ENCODE results near the gene QPCT.
A peak's percentile ranks its signal among the peaks of the same experiment; 100 is the strongest.

Gene QPCT

DNA sequence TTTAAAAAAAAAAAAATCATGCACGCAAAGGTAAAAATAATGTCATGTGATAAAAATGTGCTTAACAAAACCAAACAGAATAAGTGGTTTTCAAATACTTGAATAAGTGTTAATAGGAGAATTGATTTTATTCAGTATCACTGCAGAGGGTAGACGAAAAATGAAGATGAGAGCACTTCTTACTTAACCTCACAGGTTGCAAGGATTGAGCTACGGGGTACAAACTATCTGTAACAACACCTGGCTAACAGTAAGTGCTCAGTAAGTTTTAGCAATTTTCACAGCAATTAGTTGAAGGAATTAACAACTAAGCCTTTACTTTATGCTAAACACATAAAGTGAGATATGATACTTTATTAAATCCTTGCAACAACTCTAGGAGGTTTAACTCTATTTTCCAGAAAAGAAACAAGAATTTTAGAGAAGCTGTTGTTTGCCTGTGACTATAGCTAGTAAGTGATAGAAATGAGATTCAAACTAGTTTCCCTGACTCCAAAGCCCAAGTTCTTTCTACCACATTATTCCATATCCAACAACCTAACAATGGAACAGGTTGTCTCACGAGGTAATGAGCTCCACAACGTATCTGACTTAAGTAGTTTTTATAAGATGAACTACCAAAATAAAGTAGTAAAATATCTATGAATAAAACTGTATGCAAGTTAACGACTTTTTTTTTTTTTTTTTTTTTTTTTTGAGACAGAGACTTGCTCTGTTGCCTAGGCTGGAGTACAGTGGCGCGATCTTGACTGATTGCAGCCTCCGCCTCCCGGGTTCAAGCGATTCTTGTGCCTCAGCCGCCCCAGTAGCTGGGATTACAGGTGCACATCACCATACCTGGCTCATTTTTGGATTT is 24.4 kb upstream of the QPCT start:
- no peak overlapping the region for H3K4me3 ChIP-seq (ENCODE audit: low read length)
- TF ChIP-seq, protein P1, sequence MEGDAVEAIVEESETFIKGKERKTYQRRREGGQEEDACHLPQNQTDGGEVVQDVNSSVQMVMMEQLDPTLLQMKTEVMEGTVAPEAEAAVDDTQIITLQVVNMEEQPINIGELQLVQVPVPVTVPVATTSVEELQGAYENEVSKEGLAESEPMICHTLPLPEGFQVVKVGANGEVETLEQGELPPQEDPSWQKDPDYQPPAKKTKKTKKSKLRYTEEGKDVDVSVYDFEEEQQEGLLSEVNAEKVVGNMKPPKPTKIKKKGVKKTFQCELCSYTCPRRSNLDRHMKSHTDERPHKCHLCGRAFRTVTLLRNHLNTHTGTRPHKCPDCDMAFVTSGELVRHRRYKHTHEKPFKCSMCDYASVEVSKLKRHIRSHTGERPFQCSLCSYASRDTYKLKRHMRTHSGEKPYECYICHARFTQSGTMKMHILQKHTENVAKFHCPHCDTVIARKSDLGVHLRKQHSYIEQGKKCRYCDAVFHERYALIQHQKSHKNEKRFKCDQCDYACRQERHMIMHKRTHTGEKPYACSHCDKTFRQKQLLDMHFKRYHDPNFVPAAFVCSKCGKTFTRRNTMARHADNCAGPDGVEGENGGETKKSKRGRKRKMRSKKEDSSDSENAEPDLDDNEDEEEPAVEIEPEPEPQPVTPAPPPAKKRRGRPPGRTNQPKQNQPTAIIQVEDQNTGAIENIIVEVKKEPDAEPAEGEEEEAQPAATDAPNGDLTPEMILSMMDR (conservative IDR thresholded peaks at IDR 0.05; ENCODE audit: low read depth, low read length) = no peak

GRCh38 chr2:37321029-37321682 is 23.3 kb upstream of the QPCT start:
- no peak for DNase-seq (ENCODE audit: low read depth)
- no peak overlapping the region for H3K4me3 ChIP-seq (ENCODE audit: low read length)
- TF ChIP-seq, protein P1 (conservative IDR thresholded peaks at IDR 0.05; ENCODE audit: low read depth, low read length) = no peak

More for the DNA sequence above, 24.4 kb upstream of the QPCT start:
- no peak for DNase-seq (ENCODE audit: low read depth)

GRCh38 chr2:37322368-37322767 is 22.1 kb upstream of the QPCT start:
- no peak for DNase-seq (ENCODE audit: low read depth)
- no peak overlapping the region for H3K4me3 ChIP-seq (ENCODE audit: low read length)
- TF ChIP-seq, protein P1 (conservative IDR thresholded peaks at IDR 0.05; ENCODE audit: low read depth, low read length) = no peak

DNA sequence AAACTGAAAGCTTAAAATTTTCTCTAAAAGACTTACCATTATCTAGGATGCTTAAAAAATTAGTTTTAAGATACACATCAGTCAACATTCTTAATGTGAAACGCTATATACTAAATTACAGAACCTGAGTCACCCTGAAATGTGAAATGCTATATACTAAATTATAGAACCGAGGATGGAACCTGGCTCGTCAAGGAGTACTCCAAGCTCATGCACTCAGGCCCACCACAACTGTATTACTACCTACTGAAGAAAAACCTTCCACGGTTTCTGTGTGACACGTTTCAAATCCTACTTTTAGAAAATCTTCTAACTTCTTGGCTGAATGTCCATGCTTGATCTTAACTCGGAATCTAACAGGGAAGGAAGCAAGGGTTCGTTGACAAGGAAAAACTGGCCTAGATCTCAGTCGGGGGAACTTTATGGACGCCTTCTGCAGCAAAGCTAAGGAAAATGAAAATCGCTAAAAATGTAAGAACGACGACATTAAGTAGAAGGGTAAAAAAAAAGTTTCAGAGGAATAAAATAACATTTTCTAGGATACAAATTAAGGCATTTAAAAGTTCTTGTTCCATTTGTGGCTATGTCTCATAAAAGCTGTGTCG is 21.2 kb upstream of the QPCT start:
- DNase-seq (ENCODE audit: low read depth) = no peak
- TF ChIP-seq, protein P1 (conservative IDR thresholded peaks at IDR 0.05; ENCODE audit: low read depth, low read length) = no peak
- H3K4me3 ChIP-seq (ENCODE audit: low read length) = peak overlapping the region; percentile 87

- no peak for DNase-seq (ENCODE audit: low read depth)
- H3K4me3 ChIP-seq (ENCODE audit: low read length) = peak overlapping the region; percentile 87
- TF ChIP-seq, protein P1 (conservative IDR thresholded peaks at IDR 0.05; ENCODE audit: low read depth, low read length) = no peak
Observed at GRCh38 chr2:37323781-37324535, 20.5 kb upstream of the QPCT start.

DNA sequence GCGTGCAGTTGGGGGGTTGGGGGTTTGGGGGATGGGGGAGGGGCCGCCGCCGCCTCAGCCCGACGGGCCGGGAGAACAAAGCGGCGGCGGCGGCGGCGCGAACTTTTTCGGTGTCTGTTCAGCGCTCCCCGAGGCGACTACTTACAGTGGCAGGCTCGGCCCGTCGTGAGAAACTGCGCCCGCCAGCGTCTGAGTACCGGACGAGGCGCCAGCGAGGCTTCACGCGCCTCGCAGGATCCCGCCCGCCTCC is 20.0 kb upstream of the QPCT start:
- TF ChIP-seq, protein P1 (conservative IDR thresholded peaks at IDR 0.05; ENCODE audit: low read depth, low read length) = no peak
- peak overlapping the region; percentile 87 for H3K4me3 ChIP-seq (ENCODE audit: low read length)
- no peak for DNase-seq (ENCODE audit: low read depth)

Measured in retinal pigment epithelial cell (primary cell).